ENCODE data around the gene FANCM. TPM values are rescaled to one million over a fixed set of nuclear protein-coding genes. Genes with fewer than 3 reads are reported as not detected.

The FANCM gene
- total and polyA plus RNA-seq, 9 of the 15 experiments (the other 6 are each of a cell fraction or from before 2014, with no cell fraction given): 5.1 to 14.4 (median 6.2) TPM

DNA sequence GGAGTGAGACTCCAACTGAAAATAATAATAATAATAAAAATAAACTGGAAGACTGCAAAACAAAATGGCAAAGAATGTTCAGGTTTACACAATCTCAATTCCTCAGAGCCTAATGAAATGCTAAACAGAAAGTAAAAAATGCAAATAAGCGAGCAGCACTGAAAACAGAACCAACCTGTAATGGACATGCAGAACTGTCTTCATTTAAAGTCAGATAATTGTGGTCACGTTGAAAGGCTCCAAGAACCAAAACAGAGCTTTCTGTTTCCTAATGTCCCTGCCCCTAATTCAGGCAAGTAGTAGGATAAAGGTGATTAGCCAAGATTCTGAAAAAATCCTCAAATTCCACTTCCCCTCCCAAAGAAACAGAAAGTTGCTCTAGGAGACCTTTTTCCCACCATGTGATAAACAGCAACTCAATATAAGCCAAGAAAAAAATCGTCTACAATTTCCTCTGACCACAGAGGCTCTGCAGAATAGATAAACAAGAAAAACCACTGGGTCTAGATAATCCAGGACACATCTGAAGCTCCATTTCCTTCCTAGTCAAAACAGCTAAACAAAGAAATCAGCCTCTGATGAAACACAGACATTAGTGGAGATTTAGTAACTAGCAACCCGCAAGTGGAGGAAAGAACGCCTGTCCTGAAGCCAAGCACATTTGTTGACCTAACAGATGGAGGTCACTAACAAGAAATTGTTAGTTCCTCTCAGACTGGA, 114.3 kb downstream of the FANCM start (continued):
- TF ChIP-seq, protein P1, sequence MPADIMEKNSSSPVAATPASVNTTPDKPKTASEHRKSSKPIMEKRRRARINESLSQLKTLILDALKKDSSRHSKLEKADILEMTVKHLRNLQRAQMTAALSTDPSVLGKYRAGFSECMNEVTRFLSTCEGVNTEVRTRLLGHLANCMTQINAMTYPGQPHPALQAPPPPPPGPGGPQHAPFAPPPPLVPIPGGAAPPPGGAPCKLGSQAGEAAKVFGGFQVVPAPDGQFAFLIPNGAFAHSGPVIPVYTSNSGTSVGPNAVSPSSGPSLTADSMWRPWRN (IDR thresholded peaks at IDR 0.05; ENCODE audit: low read depth): no peak
- no peak for TF ChIP-seq CSDE1 (IDR thresholded peaks at IDR 0.05)
- TF ChIP-seq NR1H2 (CRISPR knock-in tag; IDR thresholded peaks at IDR 0.05): no peak
- TF ChIP-seq RCOR1 (IDR thresholded peaks at IDR 0.05; ENCODE audit: borderline replicate concordance in 1 of 2, low read depth in 2 of 2, low read length in 2 of 2): peak in 1 of 2 experiments; percentile 88; a peak in 2 of 4 replicates
- TF ChIP-seq RBM15 (IDR thresholded peaks at IDR 0.05; ENCODE audit: insufficient read depth, low read length): no peak
- TF ChIP-seq, protein P2, sequence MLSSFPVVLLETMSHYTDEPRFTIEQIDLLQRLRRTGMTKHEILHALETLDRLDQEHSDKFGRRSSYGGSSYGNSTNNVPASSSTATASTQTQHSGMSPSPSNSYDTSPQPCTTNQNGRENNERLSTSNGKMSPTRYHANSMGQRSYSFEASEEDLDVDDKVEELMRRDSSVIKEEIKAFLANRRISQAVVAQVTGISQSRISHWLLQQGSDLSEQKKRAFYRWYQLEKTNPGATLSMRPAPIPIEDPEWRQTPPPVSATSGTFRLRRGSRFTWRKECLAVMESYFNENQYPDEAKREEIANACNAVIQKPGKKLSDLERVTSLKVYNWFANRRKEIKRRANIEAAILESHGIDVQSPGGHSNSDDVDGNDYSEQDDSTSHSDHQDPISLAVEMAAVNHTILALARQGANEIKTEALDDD (IDR thresholded peaks at IDR 0.05): peak; percentile 97
- TF ChIP-seq LCOR (CRISPR knock-in tag; IDR thresholded peaks at IDR 0.05): no peak
- TF ChIP-seq AFF4 (CRISPR knock-in tag; IDR thresholded peaks at IDR 0.05): no peak
- TF ChIP-seq CEBPB (tag; IDR thresholded peaks at IDR 0.05): no peak

Small RNA genes lying within 50 kb of the gene (small RNA-seq; reads per million reads assigned to genes)
- gene RF00151 (0.26 reads per million), gene SNORD127 (737 reads per million, percentile 99 among the genes with 10 or more reads in this experiment)

Other genes starting within 250 kb of the FANCM start
- gene KLHL28, start 174.0 kb upstream of the FANCM start, total RNA-seq (2014; rRNA removed): 1.3 and 1.8 TPM in 2 replicates
- gene KLHL28, start 174.0 kb upstream of the FANCM start, total RNA-seq (2014; rRNA removed; fragmentation: Illumina TruSeq; extraction: Trizol): 5.5 and 7.3 TPM in 2 replicates
- gene KLHL28, start 174.0 kb upstream of the FANCM start, total RNA-seq (2015; rRNA removed; fragmentation: Illumina TruSeq; extraction: Trizol): 4.1 and 4.7 TPM in 2 replicates
- gene KLHL28, start 174.0 kb upstream of the FANCM start, total RNA-seq (2021): 4.1 and 5.0 TPM in 2 replicates
- 3.8 and 4.3 TPM in 2 replicates for gene KLHL28, start 174.0 kb upstream of the FANCM start, polyA plus RNA-seq (2011; rRNA removed)
- 2.9 and 4.4 TPM in 2 replicates for gene KLHL28, start 174.0 kb upstream of the FANCM start, polyA plus RNA-seq (2014; fragmentation: Illumina TruSeq; extraction: Trizol)
- 1 to 10 TPM; 4.8 to 7.5 TPM for gene KLHL28, start 174.0 kb upstream of the FANCM start, polyA plus RNA-seq (2014; fragmentation: Nextera tagmentation; extraction: Ambion mirVana)
- 1.1 TPM in 2 replicates for gene KLHL28, start 174.0 kb upstream of the FANCM start, polyA plus RNA-seq (2014; rRNA removed)
- 2.3 and 2.4 TPM in 2 replicates for gene TOGARAM1, start 173.7 kb upstream of the FANCM start, total RNA-seq (2014; rRNA removed)
- gene TOGARAM1, start 173.7 kb upstream of the FANCM start, total RNA-seq (2014; rRNA removed; fragmentation: Illumina TruSeq; extraction: Trizol): 4.9 and 5.6 TPM in 2 replicates
- gene TOGARAM1, start 173.7 kb upstream of the FANCM start, total RNA-seq (2015; rRNA removed; fragmentation: Illumina TruSeq; extraction: Trizol): 6.4 and 7.0 TPM in 2 replicates
- 3.2 and 3.7 TPM in 2 replicates for gene TOGARAM1, start 173.7 kb upstream of the FANCM start, total RNA-seq (2021)
- 5.6 and 5.8 TPM in 2 replicates for gene TOGARAM1, start 173.7 kb upstream of the FANCM start, polyA plus RNA-seq (2011; rRNA removed)
- gene TOGARAM1, start 173.7 kb upstream of the FANCM start, polyA plus RNA-seq (2014; fragmentation: Illumina TruSeq; extraction: Trizol): 2.6 and 3.8 TPM in 2 replicates
- gene TOGARAM1, start 173.7 kb upstream of the FANCM start, polyA plus RNA-seq (2014; fragmentation: Nextera tagmentation; extraction: Ambion mirVana): 1 to 10 TPM; 1.3 to 1.6 TPM
- gene TOGARAM1, start 173.7 kb upstream of the FANCM start, polyA plus RNA-seq (2014; rRNA removed): 1.7 and 3.4 TPM in 2 replicates
- gene PRPF39, start 51.8 kb upstream of the FANCM start, total RNA-seq (2014; rRNA removed): 16.8 and 20.7 TPM in 2 replicates
- 30.3 and 31.5 TPM in 2 replicates for gene PRPF39, start 51.8 kb upstream of the FANCM start, total RNA-seq (2014; rRNA removed; fragmentation: Illumina TruSeq; extraction: Trizol)
- 31.7 and 34.4 TPM in 2 replicates for gene PRPF39, start 51.8 kb upstream of the FANCM start, total RNA-seq (2015; rRNA removed; fragmentation: Illumina TruSeq; extraction: Trizol)
- gene PRPF39, start 51.8 kb upstream of the FANCM start, total RNA-seq (2021): 28.9 and 34.1 TPM in 2 replicates
- gene PRPF39, start 51.8 kb upstream of the FANCM start, polyA plus RNA-seq (2011; rRNA removed): 50.4 and 57.6 TPM in 2 replicates
- 20.9 and 24.8 TPM in 2 replicates for gene PRPF39, start 51.8 kb upstream of the FANCM start, polyA plus RNA-seq (2014; fragmentation: Illumina TruSeq; extraction: Trizol)
- 10 to 100 TPM; 13.3 to 21.2 TPM for gene PRPF39, start 51.8 kb upstream of the FANCM start, polyA plus RNA-seq (2014; fragmentation: Nextera tagmentation; extraction: Ambion mirVana)
- gene PRPF39, start 51.8 kb upstream of the FANCM start, polyA plus RNA-seq (2014; rRNA removed): 23.7 and 27.9 TPM in 2 replicates
- gene FKBP3, start 1.4 kb upstream of the FANCM start, total RNA-seq (2014; rRNA removed): 43.6 and 48.2 TPM in 2 replicates
- 44.5 and 55.6 TPM in 2 replicates for gene FKBP3, start 1.4 kb upstream of the FANCM start, total RNA-seq (2014; rRNA removed; fragmentation: Illumina TruSeq; extraction: Trizol)
- 48.2 and 54.2 TPM in 2 replicates for gene FKBP3, start 1.4 kb upstream of the FANCM start, total RNA-seq (2015; rRNA removed; fragmentation: Illumina TruSeq; extraction: Trizol)
- 53.1 and 56.5 TPM in 2 replicates for gene FKBP3, start 1.4 kb upstream of the FANCM start, total RNA-seq (2021)
- gene FKBP3, start 1.4 kb upstream of the FANCM start, polyA plus RNA-seq (2011; rRNA removed): 44.1 and 65.2 TPM in 2 replicates
- 85.5 and 88.0 TPM in 2 replicates for gene FKBP3, start 1.4 kb upstream of the FANCM start, polyA plus RNA-seq (2014; fragmentation: Illumina TruSeq; extraction: Trizol)
- gene FKBP3, start 1.4 kb upstream of the FANCM start, polyA plus RNA-seq (2014; fragmentation: Nextera tagmentation; extraction: Ambion mirVana): 10 to 100 TPM; 84.3 to 88.6 TPM
- gene FKBP3, start 1.4 kb upstream of the FANCM start, polyA plus RNA-seq (2014; rRNA removed): 107 and 112 TPM in 2 replicates
- 18.0 and 20.0 TPM in 2 replicates for gene MIS18BP1, start 117.3 kb downstream of the FANCM start, total RNA-seq (2014; rRNA removed)
- gene MIS18BP1, start 117.3 kb downstream of the FANCM start, total RNA-seq (2014; rRNA removed; fragmentation: Illumina TruSeq; extraction: Trizol): 29.1 and 36.3 TPM in 2 replicates
- 23.6 and 25.4 TPM in 2 replicates for gene MIS18BP1, start 117.3 kb downstream of the FANCM start, total RNA-seq (2015; rRNA removed; fragmentation: Illumina TruSeq; extraction: Trizol)
- 19.1 TPM in 2 replicates for gene MIS18BP1, start 117.3 kb downstream of the FANCM start, total RNA-seq (2021)
- gene MIS18BP1, start 117.3 kb downstream of the FANCM start, polyA plus RNA-seq (2011; rRNA removed): 19.9 and 25.5 TPM in 2 replicates
- 22.3 and 26.4 TPM in 2 replicates for gene MIS18BP1, start 117.3 kb downstream of the FANCM start, polyA plus RNA-seq (2014; fragmentation: Illumina TruSeq; extraction: Trizol)
- 1 to 10 TPM; 5.0 to 5.5 TPM for gene MIS18BP1, start 117.3 kb downstream of the FANCM start, polyA plus RNA-seq (2014; fragmentation: Nextera tagmentation; extraction: Ambion mirVana)
- 17.5 and 18.0 TPM in 2 replicates for gene MIS18BP1, start 117.3 kb downstream of the FANCM start, polyA plus RNA-seq (2014; rRNA removed)